GM18907 (cell line): ENCODE results near the gene ZNF557.
A peak's percentile ranks its signal among the peaks of the same experiment; 100 is the strongest.
"Not testable (repeated sequence)": the region's sequence is repeated elsewhere in the genome, so short reads cannot be mapped to it uniquely, and the experiment has no call there.

Source experiments
- ATAC-seq: cut with Tn5 transposase; IDR thresholded peaks from one replicate; pipeline ENCODE4 v1.9.1; 2021; ENCODE audit warnings: mild to moderate bottlenecking, moderate library complexity; ENCODE audit not compliant: unreplicated experiment

ZNF557 gene

DNA sequence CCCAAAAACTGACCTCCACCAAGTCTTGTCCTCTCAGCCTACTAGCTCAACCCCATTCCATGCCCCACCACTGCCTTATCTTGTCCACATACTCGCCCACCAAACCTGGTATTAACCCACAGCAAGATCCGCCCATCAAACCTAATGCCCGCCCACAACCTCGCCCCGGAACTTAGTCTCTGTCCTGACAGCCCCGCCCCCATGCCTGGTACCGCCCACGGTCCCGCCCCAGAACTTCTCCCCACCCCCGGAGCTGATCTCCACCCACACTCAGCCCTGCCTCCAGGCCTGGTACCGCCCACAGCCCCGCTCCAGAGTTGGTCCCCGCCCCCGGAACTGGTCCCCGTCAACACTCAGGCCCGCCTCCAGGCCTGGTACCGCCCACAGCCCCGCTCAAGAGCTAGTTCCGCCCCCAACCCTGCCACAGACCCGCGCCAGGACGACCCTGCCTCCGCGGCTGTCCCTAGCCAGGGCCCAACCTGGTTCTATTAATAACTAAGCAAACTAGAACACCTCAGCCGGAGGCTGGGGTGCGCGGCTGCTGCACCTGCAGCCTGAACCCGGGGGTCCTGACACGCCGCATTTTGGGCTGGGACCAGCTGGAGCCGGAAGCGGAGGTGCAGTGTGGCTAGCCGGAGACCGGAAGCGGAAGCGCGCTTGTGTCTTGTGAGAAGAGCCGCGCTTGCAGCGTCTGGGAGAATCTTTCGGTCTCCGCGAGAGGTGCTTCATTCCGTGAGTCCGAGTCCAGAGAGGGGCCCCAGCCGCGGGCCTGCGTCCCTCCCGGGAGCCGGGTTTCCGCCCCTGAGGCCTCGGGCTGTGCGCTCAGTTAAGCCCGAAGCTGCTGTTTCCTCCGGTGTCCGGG is at the start of gene ZNF557:
ZNF557 (plus strand) TSS at position 662 of the 862 bp plus-strand sequence. CDS start 5,372 bp downstream, outside the sequence.
- peak; percentile 94 for ATAC-seq

DNA sequence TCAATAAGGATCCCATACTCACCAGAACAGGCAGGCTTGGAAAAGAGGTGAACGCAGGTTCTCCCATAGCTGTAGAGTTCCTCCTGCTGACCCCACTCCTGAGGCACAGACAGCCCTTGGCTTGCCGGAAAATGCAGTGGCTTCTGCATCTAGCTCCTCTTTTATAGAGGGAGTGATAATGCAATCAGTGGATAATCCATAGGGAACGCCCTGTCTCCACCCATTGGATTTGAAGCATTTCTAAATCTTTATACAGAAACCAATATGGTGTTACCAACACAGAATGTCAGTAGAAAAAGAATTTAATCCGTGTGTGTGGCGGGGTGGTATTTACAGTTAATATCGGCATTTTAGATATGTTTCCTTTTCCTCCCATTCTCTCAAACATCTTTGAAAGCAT is 48.2 kb upstream of the ZNF557 start, which contains the start of gene MBD3L2B:
MBD3L2B (minus strand) TSS at position 101 of the 400 bp plus-strand sequence; CDS start at position 67, 34 bp downstream.
- ATAC-seq: not testable (repeated sequence)

DNA sequence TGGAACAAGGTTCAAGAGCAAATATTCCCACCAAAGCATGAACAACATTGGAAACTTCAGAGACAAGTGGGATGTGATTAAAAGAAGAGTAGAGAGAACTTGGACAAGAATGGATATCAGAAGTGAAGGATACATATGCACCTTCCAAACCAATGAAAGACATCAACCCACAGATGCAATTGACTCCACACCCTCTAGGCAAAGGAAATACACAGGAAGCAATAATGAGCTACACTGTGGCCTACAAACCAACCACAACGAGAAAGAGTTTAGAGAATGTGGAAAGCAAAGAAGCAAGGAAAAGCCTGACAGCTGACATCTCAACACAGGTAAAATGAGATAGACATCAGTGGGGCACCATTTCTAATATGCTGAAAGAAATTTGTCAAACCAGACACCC is 40.7 kb upstream of the ZNF557 start:
- not testable (repeated sequence) for ATAC-seq

DNA sequence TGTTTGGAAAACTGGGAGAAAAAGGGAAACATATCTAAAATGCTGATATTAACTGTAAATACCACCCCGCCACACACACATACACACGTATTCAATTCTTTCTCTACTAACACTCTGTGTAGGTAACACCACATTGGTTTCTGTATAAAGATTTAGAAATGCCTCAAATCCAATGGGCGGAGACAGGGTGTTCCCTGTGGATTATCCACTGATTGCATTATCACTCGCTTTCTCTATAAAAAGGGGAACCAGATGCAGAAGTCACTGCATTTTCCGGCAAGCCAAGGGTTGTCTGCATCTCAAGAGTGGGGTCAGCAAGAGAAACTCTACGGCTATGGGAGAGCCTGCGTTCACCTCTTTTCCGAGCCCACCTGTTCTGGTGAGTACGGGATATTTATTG is 39.2 kb upstream of the ZNF557 start, which contains the start of gene MBD3L5:
MBD3L5 (plus strand) TSS at position 301 of the 400 bp plus-strand sequence; CDS start at position 335, 34 bp downstream.
- ATAC-seq: not testable (repeated sequence)

DNA sequence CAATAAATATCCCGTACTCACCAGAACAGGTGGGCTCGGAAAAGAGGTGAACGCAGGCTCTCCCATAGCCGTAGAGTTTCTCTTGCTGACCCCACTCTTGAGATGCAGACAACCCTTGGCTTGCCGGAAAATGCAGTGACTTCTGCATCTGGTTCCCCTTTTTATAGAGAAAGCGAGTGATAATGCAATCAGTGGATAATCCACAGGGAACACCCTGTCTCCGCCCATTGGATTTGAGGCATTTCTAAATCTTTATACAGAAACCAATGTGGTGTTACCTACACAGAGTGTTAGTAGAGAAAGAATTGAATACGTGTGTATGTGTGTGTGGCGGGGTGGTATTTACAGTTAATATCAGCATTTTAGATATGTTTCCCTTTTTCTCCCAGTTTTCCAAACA is 29.4 kb upstream of the ZNF557 start, which contains the start of gene MBD3L4:
MBD3L4 (minus strand) TSS at position 101 of the 400 bp plus-strand sequence; CDS start at position 66, 35 bp downstream.
- not testable (repeated sequence) for ATAC-seq

DNA sequence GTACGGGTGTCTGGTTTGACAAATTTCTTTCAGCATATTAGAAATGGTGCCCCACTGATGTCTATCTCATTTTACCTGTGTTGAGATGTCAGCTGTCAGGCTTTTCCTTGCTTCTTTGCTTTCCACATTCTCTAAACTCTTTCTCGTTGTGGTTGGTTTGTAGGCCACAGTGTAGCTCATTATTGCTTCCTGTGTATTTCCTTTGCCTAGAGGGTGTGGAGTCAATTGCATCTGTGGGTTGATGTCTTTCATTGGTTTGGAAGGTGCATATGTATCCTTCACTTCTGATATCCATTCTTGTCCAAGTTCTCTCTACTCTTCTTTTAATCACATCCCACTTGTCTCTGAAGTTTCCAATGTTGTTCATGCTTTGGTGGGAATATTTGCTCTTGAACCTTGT is 27.9 kb upstream of the ZNF557 start:
- ATAC-seq: not testable (repeated sequence)

DNA sequence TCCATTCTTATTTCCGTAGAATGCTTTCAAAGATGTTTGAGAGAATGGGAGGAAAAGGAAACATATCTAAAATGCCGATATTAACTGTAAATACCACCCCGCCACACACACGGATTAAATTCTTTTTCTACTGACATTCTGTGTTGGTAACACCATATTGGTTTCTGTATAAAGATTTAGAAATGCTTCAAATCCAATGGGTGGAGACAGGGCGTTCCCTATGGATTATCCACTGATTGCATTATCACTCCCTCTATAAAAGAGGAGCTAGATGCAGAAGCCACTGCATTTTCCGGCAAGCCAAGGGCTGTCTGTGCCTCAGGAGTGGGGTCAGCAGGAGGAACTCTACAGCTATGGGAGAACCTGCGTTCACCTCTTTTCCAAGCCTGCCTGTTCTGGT is 20.5 kb upstream of the ZNF557 start, which contains the start of gene MBD3L2:
MBD3L2 (plus strand) TSS at position 301 of the 400 bp plus-strand sequence; CDS start at position 354, 53 bp downstream.
- not testable (repeated sequence) for ATAC-seq

DNA sequence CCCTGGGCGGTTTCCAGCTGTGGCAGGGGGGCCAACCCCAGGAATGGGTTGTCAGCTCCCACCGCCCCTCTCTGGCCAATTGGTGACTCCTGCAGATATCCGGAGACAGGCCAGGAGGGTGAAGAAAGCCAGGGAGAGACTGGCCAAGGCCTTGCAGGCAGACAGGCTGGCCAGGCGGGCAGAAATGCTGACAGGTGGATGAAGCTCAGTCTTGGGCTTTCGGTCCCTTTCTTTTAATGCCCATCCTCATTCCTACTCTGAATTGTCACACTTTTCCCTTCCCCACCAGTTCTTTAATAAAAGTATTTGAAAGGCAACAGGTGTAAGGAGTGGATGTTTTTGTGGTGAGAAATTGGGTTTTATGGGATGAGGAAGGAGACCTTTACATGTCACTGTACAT is 18.1 kb upstream of the ZNF557 start:
- not testable (repeated sequence) for ATAC-seq

DNA sequence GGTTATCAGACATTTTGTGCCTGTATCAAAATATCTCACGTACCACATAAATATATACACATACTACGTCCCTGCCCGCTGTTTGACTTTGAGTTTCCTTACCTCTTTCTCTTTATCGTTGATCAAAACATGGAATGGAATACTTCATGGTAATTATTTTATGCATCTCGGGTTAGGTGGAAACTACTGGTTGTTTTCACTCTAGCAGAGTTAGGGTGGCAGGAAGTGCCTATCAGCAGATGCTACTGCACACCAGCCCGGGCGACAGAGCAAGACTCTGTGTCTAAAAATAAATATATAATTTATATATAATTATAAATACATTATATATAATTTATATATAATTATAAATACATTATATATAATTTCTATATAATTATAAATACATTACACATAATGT is 16.6 kb upstream of the ZNF557 start:
- ATAC-seq: not testable (repeated sequence)

DNA sequence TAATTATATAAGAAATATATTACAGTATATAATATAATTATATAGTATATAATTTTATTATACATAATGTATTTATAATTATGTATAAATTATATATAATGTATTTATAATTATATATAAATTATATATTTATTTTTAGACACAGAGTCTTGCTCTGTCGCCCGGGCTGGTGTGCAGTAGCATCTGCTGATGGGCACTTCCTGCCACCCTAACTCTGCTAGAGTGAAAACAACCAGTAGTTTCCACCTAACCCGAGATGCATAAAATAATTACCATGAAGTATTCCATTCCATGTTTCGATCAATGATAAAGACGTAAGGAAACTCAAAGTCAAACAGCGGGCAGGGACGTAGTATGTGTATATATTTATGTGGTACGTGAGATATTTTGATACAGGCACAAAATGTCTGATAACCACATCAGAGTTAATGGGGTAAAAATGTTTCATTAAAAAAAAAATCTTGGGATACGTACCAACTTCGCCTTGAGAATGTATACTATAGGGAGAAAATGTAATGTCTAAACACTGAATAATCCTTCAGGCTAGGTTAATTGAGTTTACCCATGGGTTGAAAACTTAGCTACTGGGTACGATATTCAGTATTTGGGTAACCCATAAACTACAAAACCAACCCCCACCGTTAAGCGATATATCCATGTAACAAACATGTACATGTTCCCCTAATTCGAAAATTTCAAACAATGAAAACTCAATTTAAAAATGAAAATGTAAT is 14.7 kb upstream of the ZNF557 start:
- not testable (repeated sequence) for ATAC-seq

DNA sequence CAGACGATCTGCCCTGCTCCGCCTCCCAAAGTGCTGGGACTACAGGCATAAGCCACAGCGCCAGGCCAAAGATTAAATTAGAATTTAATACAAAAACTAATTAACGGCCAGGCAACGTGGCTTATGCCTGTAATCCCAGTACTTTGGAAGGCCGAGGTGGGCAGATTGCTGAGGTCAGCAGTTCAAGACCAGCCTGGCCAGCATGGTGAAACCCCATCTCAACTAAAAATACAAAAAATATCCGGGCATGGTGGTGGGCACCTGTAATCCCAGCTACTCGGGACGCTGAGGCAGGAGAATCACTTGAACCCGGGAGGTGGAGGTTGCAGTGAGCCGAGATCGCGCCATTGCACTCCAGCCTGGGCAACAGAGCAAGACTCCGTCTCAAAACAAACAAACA is 13.8 kb upstream of the ZNF557 start:
- not testable (repeated sequence) for ATAC-seq

DNA sequence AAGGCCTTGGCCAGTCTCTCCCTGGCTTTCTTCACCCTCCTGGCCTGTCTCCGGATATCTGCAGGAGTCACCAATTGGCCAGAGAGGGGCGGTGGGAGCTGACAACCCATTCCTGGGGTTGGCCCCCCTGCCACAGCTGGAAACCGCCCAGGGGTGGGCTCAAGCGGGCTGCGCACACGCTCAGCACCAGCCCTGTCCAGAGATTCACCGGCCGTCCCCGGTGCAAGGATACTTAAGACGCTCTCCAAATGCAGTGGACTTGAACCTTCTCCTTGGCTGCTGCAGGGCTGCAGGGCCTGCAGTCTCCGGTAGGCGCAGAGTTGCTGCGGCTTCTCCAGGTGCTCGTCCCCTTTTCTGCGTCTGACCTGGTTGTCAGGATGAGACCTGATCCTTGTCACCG is 13.1 kb upstream of the ZNF557 start:
- not testable (repeated sequence) for ATAC-seq

DNA sequence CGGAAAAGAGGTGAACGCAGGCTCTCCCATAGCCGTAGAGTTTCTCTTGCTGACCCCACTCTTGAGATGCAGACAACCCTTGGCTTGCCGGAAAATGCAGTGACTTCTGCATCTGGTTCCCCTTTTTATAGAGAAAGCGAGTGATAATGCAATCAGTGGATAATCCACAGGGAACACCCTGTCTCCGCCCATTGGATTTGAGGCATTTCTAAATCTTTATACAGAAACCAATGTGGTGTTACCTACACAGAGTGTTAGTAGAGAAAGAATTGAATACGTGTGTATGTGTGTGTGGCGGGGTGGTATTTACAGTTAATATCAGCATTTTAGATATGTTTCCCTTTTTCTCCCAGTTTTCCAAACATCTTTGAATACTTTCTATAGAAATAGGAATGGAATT is 10.9 kb upstream of the ZNF557 start, which contains the start of gene MBD3L3:
MBD3L3 (minus strand) TSS at position 101 of the 400 bp plus-strand sequence; CDS start at position 30, 71 bp downstream.
- ATAC-seq: not testable (repeated sequence)

DNA sequence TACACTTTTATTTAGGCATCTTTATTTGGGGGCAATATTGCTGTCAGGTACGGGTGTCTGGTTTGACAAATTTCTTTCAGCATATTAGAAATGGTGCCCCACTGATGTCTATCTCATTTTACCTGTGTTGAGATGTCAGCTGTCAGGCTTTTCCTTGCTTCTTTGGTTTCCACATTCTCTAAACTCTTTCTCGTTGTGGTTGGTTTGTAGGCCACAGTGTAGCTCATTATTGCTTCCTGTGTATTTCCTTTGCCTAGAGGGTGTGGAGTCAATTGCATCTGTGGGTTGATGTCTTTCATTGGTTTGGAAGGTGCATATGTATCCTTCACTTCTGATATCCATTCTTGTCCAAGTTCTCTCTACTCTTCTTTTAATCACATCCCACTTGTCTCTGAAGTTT is 9.5 kb upstream of the ZNF557 start:
- not testable (repeated sequence) for ATAC-seq

DNA sequence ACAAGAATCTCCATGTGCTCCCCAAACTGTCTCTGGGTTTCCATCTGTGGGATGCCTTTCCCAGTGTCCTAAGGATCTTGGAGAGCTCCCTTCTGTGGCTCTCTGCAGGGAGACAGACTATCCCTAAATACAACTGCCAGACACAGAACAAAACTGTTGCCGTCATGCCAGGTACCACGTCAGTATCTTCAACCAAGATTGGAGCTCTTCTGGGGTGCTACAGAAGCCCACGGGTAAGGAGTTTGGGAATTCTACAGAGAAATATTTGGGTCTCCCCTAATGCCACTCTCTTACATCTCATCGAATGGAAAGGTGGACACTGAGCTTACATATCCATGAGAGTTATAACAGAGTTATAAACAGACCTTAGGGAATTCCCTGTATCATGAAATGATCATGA is 6.2 kb upstream of the ZNF557 start:
- ATAC-seq: no peak

DNA sequence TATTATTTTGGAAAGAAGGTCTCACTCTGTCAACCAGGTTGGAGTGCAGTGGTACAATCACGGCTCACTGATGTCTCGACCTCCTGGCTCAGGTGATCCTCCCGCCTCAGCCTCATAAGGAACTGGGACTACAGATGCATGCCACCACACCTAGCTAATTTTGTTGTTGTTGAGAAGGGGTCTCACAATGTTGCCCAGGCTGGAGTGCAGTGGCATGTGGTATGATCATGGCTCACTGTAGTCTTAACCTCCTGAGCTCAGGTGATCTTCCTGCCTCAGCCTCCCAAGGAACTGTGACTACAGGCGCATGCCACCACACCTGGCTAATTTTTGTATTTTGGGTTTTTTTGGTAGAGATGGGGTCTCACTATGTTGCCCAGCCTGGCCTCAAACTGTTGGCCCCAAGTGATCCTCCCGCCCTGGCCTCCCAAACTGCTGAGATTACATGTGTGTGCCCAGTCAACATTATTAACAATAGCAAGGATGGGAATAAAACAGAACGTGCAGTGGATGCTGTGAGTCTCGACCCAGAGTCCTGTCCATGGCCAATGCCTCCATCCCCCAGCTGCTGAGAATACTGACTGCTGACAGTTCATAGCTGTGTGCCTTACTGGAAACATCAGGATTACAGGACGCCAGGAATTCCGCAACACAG is 5.6 kb upstream of the ZNF557 start:
- ATAC-seq: no peak

DNA sequence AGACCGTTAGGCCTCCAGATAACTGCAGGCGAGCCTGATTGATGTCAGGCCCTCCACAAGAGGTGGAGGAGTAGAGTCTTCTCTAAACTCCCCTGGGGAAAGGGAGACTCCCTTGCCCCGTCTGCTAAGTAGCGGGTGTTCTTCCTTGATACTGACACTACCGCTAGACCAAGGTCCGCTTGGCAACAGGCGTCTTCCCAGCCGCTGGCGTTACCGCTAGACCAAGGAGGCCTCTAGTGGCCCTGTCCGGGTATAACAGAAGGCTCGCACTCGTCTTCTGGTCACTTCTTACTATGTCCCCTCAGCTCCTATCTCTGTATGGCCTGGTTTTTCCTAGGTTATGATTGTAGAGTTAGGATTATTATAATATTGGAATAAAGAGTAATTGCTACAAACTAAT is 2.4 kb upstream of the ZNF557 start:
- not testable (repeated sequence) for ATAC-seq

DNA sequence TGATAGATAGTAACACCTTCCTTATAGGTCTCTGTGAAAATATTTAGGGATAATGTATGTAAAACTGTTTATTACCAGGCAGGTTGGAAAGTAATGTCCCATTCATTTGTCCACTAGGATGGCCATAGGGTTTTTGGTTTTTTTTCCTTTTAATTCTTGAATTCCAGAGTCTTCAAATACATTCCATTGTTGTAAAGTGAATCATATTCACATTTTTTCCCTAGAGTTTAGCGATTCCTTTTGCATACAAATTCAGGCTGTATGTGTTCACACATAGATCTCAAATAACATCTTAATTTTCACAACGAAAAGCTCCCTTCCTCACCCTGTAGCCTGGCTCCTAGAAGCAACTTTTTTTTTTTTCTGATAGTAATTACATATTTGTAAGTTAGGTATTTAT is 1.8 kb upstream of the ZNF557 start:
- no peak for ATAC-seq

DNA sequence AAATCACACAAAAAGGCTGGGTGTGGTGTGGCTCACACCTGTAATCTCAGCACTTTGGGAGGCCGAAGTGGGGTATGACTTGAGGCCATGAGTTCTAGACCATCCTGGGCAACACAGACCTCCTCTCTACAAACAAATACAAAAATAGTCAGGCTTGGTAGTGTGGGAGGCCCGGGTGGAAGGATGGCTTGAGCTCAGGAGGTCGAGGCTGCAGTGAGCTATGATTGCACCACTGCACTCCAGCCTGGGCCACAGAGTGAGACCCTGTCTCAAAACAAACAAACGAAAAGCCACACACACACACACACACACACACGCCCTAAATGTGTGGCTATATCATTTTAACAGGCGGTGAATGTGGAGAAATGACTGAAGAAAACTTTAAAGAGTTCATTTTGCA is 904 bp upstream of the ZNF557 start:
- no peak for ATAC-seq

DNA sequence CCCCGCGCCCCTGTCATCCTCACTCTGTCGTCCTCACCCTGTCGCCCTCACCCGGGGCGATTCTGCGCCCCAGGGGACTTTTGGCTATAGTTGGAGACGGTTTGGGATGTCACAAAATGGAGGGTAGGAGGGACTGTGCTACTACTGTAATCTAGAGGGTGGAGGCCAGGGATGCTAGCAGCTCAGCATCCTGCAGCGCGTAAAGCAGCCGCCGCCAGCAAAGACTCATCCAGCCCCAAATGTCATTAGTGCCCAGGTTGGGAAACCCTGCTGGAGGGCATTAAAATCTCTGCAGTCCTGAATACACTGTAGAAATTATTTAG is 362 bp downstream of the ZNF557 start:
- ATAC-seq: no peak

DNA sequence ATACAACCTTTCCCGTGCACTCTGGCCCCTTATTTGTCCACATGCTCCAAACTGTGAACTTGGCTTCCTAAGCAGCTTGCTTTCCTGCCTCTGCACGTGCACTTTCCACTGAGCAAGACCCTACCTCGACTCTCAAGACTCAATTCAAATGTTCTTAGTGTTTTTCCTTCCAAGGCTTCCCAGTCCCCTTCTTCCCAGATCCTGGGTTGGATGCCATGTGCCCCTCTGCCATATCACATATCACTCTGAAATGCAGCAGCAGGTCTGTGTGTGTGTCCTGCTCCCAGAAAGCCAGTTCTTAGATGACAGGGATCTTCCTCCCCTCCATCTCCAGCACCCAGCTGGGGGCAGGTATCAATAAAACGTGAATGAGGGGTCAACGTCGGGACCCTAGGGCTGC is 3.0 kb downstream of the ZNF557 start:
- ATAC-seq: no peak
